ENCODE results near the gene MVB12B. TPM values are rescaled to one million over a fixed set of nuclear protein-coding genes. Genes with fewer than 3 reads are reported as not detected.

Gene MVB12B
- total and polyA plus RNA-seq, 2 donors (not counting 1 experiment from before 2014, with no cell fraction given) = 2.5 to 2.6 TPM

- TF ChIP-seq CTCF (conservative IDR thresholded peaks at IDR 0.05 in 1 of 2, IDR thresholded peaks at IDR 0.05 in 1 of 2; ENCODE audit: low read depth in 1 of 2, low read length in 2 of 2) = no peak
- no peak for TF ChIP-seq EZH2 (IDR thresholded peaks at IDR 0.05; ENCODE audit: low read length, missing control alignments)
- no peak overlapping the region for H3K4me2 ChIP-seq (ENCODE audit: extremely low read depth, insufficient read depth, low read length)
- no peaks in the 10 kb centered on the region for H3K79me2 ChIP-seq (ENCODE audit: control insufficient read depth, insufficient read depth, low read length)
- H3K9me3 ChIP-seq (ENCODE audit: control insufficient read depth, insufficient read depth, low read depth, low read length) = no peaks in the 10 kb centered on the region
- H3K4me3 ChIP-seq (replicated peaks in 1 of 4; ENCODE audit: control extremely low read depth in 1 of 4, insufficient read depth in 1 of 4, low read depth in 3 of 4, low read length in 4 of 4) = no peak overlapping the region
- peaks cover 23% of the 10 kb centered on the region for H3K27me3 ChIP-seq (ENCODE audit: control insufficient read depth, insufficient read depth, low read length)
- H3K4me1 ChIP-seq (ENCODE audit: control insufficient read depth, extremely low read depth, insufficient read depth, low read length) = peaks cover 8% of the 10 kb centered on the region
- no peak overlapping the region for H3K27ac ChIP-seq (ENCODE audit: insufficient read depth, low read length)
- no peaks in the 10 kb centered on the region for H3K36me3 ChIP-seq (ENCODE audit: control insufficient read depth, insufficient read depth, low read length)
- DNase-seq (ENCODE audit: low read depth in 2 of 2) = no peak
- no peak overlapping the region for H2AFZ ChIP-seq (ENCODE audit: low read length)
- H4K20me1 ChIP-seq (ENCODE audit: control insufficient read depth, extremely low read depth, insufficient read depth, low read length) = no peaks in the 10 kb centered on the region
- no peak overlapping the region for H3K9ac ChIP-seq (ENCODE audit: insufficient read depth, low read length)
Observed at GRCh38 chr9:126519660-126520420, 193.2 kb downstream of the MVB12B start.

DNA sequence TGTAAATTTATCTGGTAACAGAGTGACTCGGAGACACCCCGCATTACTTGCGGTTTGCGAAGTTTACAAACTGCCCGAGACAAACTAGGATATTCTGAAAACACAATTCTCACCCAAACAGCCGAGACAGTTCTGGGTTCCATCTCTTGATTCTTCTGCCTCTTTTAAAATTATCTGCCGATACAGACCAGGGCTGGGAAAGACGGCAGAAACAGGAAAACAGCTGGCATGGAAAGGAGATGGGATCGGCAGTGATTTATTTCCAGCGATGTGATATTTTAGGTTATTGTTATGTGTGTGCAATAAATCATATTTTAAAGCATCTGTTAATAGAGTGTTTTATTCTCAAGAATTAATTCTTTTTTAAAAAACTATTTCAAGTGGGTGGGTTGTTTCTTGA is 193.8 kb downstream of the MVB12B start:
- H3K79me2 ChIP-seq (ENCODE audit: control insufficient read depth, insufficient read depth, low read length) = no peaks in the 10 kb centered on the region
- H3K27me3 ChIP-seq (ENCODE audit: control insufficient read depth, insufficient read depth, low read length) = peaks cover 23% of the 10 kb centered on the region
- no peaks in the 10 kb centered on the region for H3K36me3 ChIP-seq (ENCODE audit: control insufficient read depth, insufficient read depth, low read length)
- TF ChIP-seq EZH2 (IDR thresholded peaks at IDR 0.05; ENCODE audit: low read length, missing control alignments) (no peak), CTCF (conservative IDR thresholded peaks at IDR 0.05 in 1 of 2, IDR thresholded peaks at IDR 0.05 in 1 of 2; ENCODE audit: low read depth in 1 of 2, low read length in 2 of 2) (no peak)
- no peak overlapping the region for H3K9ac ChIP-seq (ENCODE audit: insufficient read depth, low read length)
- no peaks in the 10 kb centered on the region for H3K9me3 ChIP-seq (ENCODE audit: control insufficient read depth, insufficient read depth, low read depth, low read length)
- H3K4me3 ChIP-seq (replicated peaks in 1 of 4; ENCODE audit: control extremely low read depth in 1 of 4, insufficient read depth in 1 of 4, low read depth in 3 of 4, low read length in 4 of 4) = no peak overlapping the region
- no peak overlapping the region for H3K27ac ChIP-seq (ENCODE audit: insufficient read depth, low read length)
- no peak overlapping the region for H2AFZ ChIP-seq (ENCODE audit: low read length)
- H3K4me2 ChIP-seq (ENCODE audit: extremely low read depth, insufficient read depth, low read length) = no peak overlapping the region
- H4K20me1 ChIP-seq (ENCODE audit: control insufficient read depth, extremely low read depth, insufficient read depth, low read length) = no peaks in the 10 kb centered on the region
- H3K4me1 ChIP-seq (ENCODE audit: control insufficient read depth, extremely low read depth, insufficient read depth, low read length) = peaks cover 8% of the 10 kb centered on the region
- DNase-seq (ENCODE audit: low read depth in 2 of 2) = no peak

GRCh38 chr9:126521089-126521488 is 194.5 kb downstream of the MVB12B start:
- Histone ChIP-seq H3K36me3 (ENCODE audit: control insufficient read depth, insufficient read depth, low read length) (no peaks in the 10 kb centered on the region), H3K27ac (ENCODE audit: insufficient read depth, low read length) (no peak overlapping the region), H3K4me1 (ENCODE audit: control insufficient read depth, extremely low read depth, insufficient read depth, low read length) (peaks cover 8% of the 10 kb centered on the region), H3K4me3 (replicated peaks in 1 of 4; ENCODE audit: control extremely low read depth in 1 of 4, insufficient read depth in 1 of 4, low read depth in 3 of 4, low read length in 4 of 4) (no peak overlapping the region), H3K79me2 (ENCODE audit: control insufficient read depth, insufficient read depth, low read length) (no peaks in the 10 kb centered on the region), H3K9me3 (ENCODE audit: control insufficient read depth, insufficient read depth, low read depth, low read length) (no peaks in the 10 kb centered on the region), H4K20me1 (ENCODE audit: control insufficient read depth, extremely low read depth, insufficient read depth, low read length) (no peaks in the 10 kb centered on the region), H3K4me2 (ENCODE audit: extremely low read depth, insufficient read depth, low read length) (no peak overlapping the region), H2AFZ (ENCODE audit: low read length) (no peak overlapping the region), H3K9ac (ENCODE audit: insufficient read depth, low read length) (no peak overlapping the region), H3K27me3 (ENCODE audit: control insufficient read depth, insufficient read depth, low read length) (peaks cover 20% of the 10 kb centered on the region)
- TF ChIP-seq CTCF (conservative IDR thresholded peaks at IDR 0.05 in 1 of 2, IDR thresholded peaks at IDR 0.05 in 1 of 2; ENCODE audit: low read depth in 1 of 2, low read length in 2 of 2) (no peak), EZH2 (IDR thresholded peaks at IDR 0.05; ENCODE audit: low read length, missing control alignments) (no peak)
- no peak for DNase-seq (ENCODE audit: low read depth in 2 of 2)

Data from fibroblast of lung (primary cell).